ENCODE measurements around the gene TANC1. TPM values are rescaled to one million over a fixed set of nuclear protein-coding genes. Genes with fewer than 3 reads are reported as not detected.

The TANC1 gene
- total RNA-seq, 1 experiment from 2014 or later = 19.3 TPM

GRCh38 chr2:158994920-158995676 is 26.7 kb downstream of the TANC1 start:
- peak; percentile 37 for DNase-seq (ENCODE audit: low read depth)

GRCh38 chr2:158995677-158996049 is 27.2 kb downstream of the TANC1 start:
- DNase-seq (ENCODE audit: low read depth) = no peak

- DNase-seq (ENCODE audit: low read depth) = no peak
Measured at GRCh38 chr2:158996378-158996993, 28.0 kb downstream of the TANC1 start.

- no peak for DNase-seq (ENCODE audit: low read depth)
Measured at GRCh38 chr2:158997037-158997790, 28.8 kb downstream of the TANC1 start.

GRCh38 chr2:158998551-158999248 is 30.3 kb downstream of the TANC1 start:
- peak; percentile 56 for DNase-seq (ENCODE audit: low read depth)

GRCh38 chr2:158999458-158999857 is 31.0 kb downstream of the TANC1 start:
- DNase-seq (ENCODE audit: low read depth) = peak; percentile 50

GRCh38 chr2:159000072-159000471 is 31.6 kb downstream of the TANC1 start:
- DNase-seq (ENCODE audit: low read depth) = no peak

GRCh38 chr2:159002462-159003111 is 34.1 kb downstream of the TANC1 start:
- DNase-seq (ENCODE audit: low read depth) = no peak

- no peak for DNase-seq (ENCODE audit: low read depth)
Measured at GRCh38 chr2:159003555-159003954, 35.1 kb downstream of the TANC1 start.

GRCh38 chr2:159004849-159005248 is 36.4 kb downstream of the TANC1 start:
- DNase-seq (ENCODE audit: low read depth) = no peak

GRCh38 chr2:159009940-159010339 is 41.5 kb downstream of the TANC1 start:
- DNase-seq (ENCODE audit: low read depth) = no peak

GRCh38 chr2:159010340-159010739 is 41.9 kb downstream of the TANC1 start:
- DNase-seq (ENCODE audit: low read depth) = peak; percentile 71

- no peak for DNase-seq (ENCODE audit: low read depth)
Measured at GRCh38 chr2:159010963-159011362, 42.5 kb downstream of the TANC1 start.

GRCh38 chr2:159012142-159012541 is 43.7 kb downstream of the TANC1 start:
- no peak for DNase-seq (ENCODE audit: low read depth)

GRCh38 chr2:159013103-159013502 is 44.7 kb downstream of the TANC1 start:
- no peak for DNase-seq (ENCODE audit: low read depth)

GRCh38 chr2:159015174-159015573 is 46.7 kb downstream of the TANC1 start:
- DNase-seq (ENCODE audit: low read depth) = no peak

- DNase-seq (ENCODE audit: low read depth) = no peak
Measured at GRCh38 chr2:159015823-159016222, 47.4 kb downstream of the TANC1 start.

GRCh38 chr2:159017837-159018236 is 49.4 kb downstream of the TANC1 start:
- no peak for DNase-seq (ENCODE audit: low read depth)

- no peak for DNase-seq (ENCODE audit: low read depth)
Measured at GRCh38 chr2:159019021-159019420, 50.6 kb downstream of the TANC1 start.

GRCh38 chr2:159022019-159022418 is 53.6 kb downstream of the TANC1 start:
- DNase-seq (ENCODE audit: low read depth) = no peak

GRCh38 chr2:159026170-159026569 is 57.7 kb downstream of the TANC1 start:
- peak; percentile 19 for DNase-seq (ENCODE audit: low read depth)

GRCh38 chr2:159028776-159029175 is 60.3 kb downstream of the TANC1 start:
- no peak for DNase-seq (ENCODE audit: low read depth)
